ENCODE results near the gene FUBP3.

DNA sequence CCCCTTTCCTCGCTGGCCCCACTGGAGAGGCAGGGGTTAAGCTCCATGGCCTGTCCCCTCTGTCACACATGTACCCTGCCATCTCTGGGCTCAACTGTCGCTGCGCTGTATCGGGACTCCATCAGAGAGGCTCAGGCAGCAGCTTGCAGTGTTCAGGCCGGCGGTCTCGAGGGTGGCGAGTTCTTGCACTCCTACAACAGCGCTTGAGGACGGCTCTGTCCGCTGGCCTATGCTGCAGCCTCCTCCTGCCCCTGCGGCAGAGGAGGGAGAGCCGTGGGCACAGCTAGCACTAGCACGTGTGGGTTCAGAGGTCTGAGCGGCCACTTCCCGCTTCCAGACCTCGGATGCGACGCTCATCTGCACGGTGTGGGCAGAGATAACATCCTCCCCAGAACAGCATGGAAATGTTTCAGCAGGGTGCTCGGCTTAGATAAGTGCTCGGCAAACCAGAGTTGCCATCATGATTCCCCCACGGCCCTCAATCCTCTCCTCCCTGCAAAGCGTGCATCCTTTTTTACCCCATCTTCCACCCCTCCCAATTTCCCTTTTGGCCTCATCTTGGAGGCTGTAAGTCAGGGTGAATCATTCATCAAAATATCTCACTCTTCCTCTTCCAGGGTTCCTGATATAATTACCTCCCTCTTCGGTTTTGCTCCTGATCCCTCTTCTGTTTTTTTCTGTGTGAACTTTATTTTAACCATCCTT, 41.9 kb upstream of the FUBP3 start:
- TF ChIP-seq CTCF (IDR thresholded peaks at IDR 0.05) (no peak), POLR2A (IDR thresholded peaks at IDR 0.05) (no peak)

All from thyroid gland (tissue), 4 donors.